GM18909 (cell line): ENCODE results near the gene KCNK13.

Source experiments
- ATAC-seq: cut with Tn5 transposase; IDR thresholded peaks from one replicate; pipeline ENCODE4 v1.9.1; 2021; ENCODE audit warnings: mild to moderate bottlenecking; ENCODE audit not compliant: unreplicated experiment, poor library complexity

Gene KCNK13

GRCh38 chr14:90116444-90116843 lies 54.6 kb downstream of the KCNK13 start:
- ATAC-seq = no peak

GRCh38 chr14:90118027-90118426 lies 56.2 kb downstream of the KCNK13 start:
- ATAC-seq = no peak

GRCh38 chr14:90126260-90126659 lies 64.5 kb downstream of the KCNK13 start:
- no peak for ATAC-seq

GRCh38 chr14:90132821-90133570 lies 71.2 kb downstream of the KCNK13 start:
- no peak for ATAC-seq

GRCh38 chr14:90136904-90137303 lies 75.1 kb downstream of the KCNK13 start:
- no peak for ATAC-seq

- ATAC-seq = no peak
These were observed 76.0 kb downstream of the KCNK13 start for GRCh38 chr14:90137807-90138206.

- ATAC-seq = no peak
These were observed 77.4 kb downstream of the KCNK13 start for GRCh38 chr14:90139199-90139598.

- no peak for ATAC-seq
These were observed 78.6 kb downstream of the KCNK13 start for GRCh38 chr14:90140298-90140955.

GRCh38 chr14:90140956-90141316 lies 79.1 kb downstream of the KCNK13 start:
- ATAC-seq = no peak

- ATAC-seq = no peak
These were observed 91.6 kb downstream of the KCNK13 start for GRCh38 chr14:90153429-90153828.

GRCh38 chr14:90154110-90154509 lies 92.3 kb downstream of the KCNK13 start:
- no peak for ATAC-seq

GRCh38 chr14:90159146-90159545 lies 97.4 kb downstream of the KCNK13 start:
- no peak for ATAC-seq

GRCh38 chr14:90159688-90160087 lies 97.9 kb downstream of the KCNK13 start:
- ATAC-seq = no peak

- ATAC-seq = no peak
These were observed 99.3 kb downstream of the KCNK13 start for GRCh38 chr14:90161129-90161528.

- no peak for ATAC-seq
These were observed 106.8 kb downstream of the KCNK13 start for GRCh38 chr14:90168425-90169105.

GRCh38 chr14:90175631-90176030 lies 113.8 kb downstream of the KCNK13 start:
- ATAC-seq = no peak

- no peak for ATAC-seq
These were observed 115.9 kb downstream of the KCNK13 start for GRCh38 chr14:90177539-90178189.

- no peak for ATAC-seq
These were observed 117.6 kb downstream of the KCNK13 start for GRCh38 chr14:90179357-90179756.

GRCh38 chr14:90179809-90180779 lies 118.3 kb downstream of the KCNK13 start:
- no peak for ATAC-seq

- no peak for ATAC-seq
These were observed 122.3 kb downstream of the KCNK13 start for GRCh38 chr14:90184094-90184493.
